HG03565 (cell line): Measurements from ENCODE around the gene PICALM.

Source experiments
- ATAC-seq: cut with Tn5 transposase; IDR thresholded peaks from one replicate; pipeline ENCODE4 v1.9.1; 2021; ENCODE audit warnings: mild to moderate bottlenecking, moderate library complexity; ENCODE audit not compliant: unreplicated experiment

The PICALM gene

DNA sequence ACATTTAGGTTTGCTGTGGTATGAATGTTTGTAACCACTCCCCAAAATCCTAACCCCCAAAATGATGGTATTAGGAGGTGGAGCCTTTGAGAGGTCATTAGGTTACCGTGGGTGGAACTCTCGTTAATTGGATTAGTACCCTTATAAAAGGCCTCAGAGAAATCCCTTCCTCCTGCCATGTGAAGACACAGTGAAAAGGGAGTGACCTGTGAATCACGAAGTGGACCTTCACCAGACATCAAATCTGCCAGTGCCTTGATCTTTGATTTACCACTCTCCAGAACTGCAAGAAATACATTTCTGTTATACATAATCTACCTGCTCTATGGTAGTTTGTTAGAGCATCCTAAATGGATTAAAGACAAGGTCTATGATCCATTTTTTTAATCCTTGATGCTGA lies 12.6 kb upstream of the PICALM start:
- ATAC-seq: no peak

DNA sequence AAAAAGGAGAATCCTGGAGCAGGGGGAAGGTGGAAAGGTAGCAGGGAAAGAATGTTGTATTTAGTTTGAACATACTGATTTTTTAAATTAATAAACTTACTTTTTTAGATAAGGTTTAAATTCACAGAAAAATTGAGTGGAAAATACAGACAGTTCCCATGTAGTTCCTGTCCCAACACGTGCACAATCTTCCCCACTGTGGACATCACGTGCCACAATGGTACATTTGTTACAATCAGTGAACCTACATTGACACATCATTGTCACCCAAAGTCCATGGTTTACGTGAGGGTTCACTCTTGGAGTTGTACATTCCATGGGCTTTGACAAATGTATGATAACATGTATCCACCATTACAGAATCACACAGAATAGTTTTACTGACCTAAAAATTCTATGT lies 10.5 kb upstream of the PICALM start:
- no peak for ATAC-seq

DNA sequence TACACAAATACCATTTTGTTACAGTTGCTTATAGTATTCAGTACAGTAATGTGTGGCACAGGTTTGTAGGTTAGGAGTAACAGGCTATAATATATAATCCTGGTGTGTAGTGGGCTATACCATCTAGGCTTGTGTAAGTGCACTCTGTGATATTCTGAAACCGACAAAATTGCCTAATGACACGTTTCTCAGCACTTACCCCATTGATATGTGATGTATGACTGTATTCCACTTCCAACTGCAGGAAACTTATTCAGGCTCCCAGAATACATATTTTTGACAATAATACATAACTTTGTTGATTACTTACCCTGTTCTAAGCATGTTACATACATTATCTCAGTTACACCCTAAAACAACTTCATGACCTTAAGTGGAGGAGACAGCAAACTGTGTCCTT lies 5.1 kb upstream of the PICALM start:
- no peak for ATAC-seq

DNA sequence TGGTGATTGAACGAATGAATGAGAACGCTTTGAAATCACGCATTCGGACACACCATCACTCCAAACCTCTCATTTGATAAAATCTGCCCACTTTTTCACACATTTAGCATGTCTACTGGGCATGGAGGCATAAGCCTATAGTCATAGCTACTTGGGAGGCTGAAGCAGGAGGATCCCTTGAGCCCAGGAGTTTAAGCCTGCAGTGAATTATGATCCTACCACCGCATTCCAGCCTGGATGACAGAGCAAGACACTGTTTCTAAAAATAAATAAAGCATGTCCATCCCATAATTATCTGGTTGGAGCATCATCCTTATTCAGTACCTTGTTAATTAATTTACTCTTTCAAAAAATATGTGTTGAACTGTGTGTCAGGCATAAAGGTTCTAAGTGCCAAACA lies 3.3 kb upstream of the PICALM start:
- no peak for ATAC-seq

DNA sequence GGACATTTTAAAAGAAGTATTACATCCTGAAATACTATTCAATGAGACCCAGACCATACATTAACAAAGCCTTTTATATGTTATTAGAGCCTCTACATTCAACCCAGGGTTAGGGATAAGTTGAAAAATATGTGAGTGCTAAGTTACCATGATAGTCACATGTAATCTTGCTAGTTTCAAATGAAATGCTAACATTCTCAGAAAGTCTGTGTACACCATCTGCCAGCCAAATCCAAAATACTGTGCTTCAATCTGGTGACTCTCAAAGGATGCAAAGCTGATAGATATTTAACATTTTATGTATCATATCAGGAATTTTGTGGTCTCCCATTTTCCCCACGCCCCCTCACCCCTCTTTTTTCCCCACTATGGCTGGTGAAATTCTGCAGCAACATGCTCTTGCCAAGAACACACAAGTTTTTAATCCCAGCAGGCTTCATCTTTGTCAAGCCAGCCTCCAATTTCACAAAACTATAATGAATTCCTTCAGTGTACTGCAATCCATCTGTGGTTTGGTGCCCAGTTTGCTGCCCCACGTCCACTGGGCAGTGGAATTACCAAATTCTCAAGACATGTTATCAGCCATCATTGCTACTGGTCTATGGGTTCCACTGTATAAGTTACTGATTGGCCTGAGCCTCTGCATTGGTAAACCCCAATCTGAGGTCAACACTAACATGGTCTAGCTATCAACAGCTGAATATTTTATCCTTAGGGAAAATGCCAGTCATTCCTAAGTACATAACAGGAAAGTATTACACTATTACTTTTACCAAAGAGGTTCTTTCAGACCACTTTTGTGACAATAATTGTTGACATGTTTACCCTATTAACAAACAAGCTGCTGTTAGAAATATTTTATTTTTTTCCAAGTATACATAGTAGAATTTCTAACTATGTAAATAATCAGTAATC lies 1.5 kb upstream of the PICALM start:
- ATAC-seq: no peak

DNA sequence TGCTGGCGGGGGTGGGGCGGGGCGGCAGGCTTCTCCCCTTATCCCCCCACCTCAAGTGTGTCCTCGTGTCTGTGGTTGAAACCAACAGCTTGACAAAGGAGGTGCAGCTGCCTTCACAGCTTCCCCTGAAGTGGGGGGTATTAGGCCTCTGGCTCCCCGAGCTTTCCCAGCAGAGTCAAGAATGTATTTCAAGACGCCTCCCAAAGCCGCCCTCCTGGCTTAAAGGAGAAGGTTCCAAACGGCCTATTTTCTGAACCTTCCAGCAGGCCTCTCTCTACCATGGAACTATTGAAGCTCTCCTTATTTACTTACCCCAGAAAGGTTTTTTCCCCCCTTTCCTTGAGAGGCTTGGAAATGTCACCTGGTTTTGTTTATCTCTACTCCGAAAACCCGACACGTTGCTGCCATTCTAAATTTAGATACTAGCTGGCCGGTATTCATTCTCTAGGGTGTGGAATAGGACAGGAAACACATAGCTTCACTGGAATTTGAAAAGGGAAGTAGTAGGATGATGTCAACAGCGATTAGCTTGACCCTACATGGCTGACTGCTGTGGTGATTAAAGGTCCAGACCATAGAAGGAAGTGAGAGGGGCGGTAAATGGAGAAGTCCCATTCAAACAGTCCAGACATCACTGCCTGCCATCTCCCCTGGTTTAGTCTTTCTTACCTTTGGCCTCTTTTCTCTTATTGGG lies 671 bp upstream of the PICALM start:
- peak; percentile 22 for ATAC-seq

DNA sequence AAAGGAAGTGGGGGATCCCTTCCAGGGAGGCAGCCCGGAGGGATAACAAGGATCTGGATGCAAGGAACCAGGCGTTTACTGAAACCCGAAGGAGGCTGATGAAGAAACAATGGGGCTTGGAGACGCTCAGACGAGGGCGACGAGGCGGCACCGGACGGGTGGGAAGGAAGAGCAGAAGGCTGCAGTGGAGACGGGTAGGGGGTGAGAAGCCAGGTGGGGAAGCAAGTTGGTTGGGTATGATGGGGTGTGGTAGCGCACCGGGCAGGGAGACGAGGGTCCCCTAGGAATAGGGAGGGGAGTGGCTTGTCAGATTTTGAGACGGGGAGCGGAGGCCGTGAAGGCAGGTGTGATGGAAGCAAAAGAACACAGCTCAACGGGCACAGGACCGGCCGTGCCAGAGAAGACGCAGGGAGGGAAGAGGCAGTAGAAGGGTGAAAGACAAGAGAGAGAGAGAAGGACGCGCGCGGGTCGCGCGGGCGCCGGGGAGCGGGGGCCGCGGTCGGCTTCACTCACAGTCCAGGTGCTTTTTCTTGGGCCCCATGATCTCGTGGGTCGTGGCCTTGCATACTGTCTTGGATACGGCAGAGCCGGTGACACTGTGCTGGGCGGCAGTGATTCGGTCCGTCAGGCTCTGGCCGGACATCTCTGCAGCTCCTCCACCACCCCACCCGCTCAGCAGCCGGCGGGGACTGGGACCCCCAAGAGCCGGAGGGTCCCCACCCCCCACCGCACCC lies 579 bp downstream of the PICALM start:
- peak; percentile 8 for ATAC-seq

DNA sequence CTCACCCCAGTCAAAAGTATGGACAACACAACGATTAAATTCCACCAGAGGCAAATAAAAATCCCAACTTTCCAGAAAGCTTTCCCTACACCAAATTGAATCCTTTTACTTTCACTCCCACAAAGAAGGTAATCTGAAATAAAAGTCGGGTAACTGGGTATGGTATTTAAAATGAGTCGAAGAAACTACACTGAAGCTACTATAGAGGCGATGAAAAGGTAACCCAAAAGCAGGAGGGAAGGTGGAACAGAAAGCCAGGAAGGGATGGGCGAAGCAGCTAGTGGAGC lies 1.1 kb downstream of the PICALM start:
- ATAC-seq: no peak

DNA sequence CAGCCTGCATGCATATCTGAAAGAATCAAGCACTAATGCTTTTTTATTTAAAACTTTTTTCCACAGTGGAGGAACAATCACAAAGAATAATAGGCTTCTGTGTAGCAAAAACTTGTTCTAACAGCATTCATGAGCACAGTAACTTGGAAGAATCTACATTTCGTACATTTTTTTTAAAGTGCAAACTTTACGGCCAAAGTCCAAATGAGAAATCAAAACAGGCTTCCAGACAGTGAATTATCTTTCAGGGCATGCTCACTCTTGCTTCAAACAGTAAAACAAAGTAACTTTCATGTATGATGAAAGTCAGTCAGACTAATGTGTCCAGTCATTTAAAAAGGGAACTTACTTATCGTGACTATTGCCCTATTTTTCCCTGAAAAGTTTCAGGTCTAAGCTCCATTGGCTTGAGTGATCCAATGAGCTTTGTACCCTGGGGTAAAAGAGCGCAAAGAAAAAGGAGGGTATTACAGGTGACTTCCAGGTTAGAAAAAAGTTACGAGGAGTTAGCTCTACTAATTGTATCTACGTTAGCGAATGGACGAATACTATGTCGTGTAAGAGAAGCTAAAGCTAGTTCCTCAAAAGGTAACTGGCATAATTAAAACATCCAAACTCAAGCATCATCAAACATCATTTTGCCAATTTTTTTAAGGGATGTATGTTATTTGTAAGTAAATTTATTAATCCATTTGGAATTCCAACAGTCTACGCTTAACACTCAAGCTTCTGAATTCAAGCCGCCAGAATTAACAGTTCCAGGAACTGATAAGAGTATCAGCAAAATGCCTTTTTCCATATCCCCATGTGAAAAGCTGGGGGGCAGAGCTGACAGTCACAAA lies 1.7 kb downstream of the PICALM start:
- no peak for ATAC-seq

DNA sequence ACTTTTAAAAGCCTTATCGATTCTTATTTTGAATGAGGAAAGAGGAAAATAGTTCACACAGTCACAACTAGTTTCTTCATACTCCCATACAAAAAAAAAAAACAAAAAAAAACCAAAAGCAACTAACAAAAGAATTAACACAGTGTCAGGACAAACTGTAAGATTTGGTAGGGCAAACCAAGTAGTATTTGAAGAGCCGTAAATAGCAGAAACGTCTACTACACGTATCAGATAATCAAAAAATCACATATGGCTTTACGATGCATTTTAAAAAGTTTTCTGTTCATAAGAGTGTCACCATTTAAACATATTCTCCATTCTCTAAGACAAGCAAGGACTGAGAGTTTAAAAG lies 2.3 kb downstream of the PICALM start:
- ATAC-seq: no peak

DNA sequence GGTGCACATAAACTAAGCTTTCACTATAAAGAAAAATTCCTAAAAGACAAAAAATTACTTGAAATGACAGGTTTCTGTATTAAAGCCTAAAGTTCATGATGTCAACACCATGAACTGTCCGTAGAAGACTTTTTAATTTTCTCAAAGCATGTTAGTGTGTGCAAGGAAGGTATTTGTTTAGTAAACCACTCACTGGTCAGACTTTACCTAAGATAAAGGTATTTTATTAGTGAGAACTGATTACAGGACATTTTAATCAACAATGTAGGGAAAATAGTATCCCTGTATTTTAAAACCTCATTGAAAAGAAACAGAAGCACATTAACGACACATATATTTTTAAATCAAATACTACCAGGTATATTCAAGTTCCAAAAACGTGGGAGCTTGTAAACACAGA lies 2.9 kb downstream of the PICALM start:
- ATAC-seq: no peak

DNA sequence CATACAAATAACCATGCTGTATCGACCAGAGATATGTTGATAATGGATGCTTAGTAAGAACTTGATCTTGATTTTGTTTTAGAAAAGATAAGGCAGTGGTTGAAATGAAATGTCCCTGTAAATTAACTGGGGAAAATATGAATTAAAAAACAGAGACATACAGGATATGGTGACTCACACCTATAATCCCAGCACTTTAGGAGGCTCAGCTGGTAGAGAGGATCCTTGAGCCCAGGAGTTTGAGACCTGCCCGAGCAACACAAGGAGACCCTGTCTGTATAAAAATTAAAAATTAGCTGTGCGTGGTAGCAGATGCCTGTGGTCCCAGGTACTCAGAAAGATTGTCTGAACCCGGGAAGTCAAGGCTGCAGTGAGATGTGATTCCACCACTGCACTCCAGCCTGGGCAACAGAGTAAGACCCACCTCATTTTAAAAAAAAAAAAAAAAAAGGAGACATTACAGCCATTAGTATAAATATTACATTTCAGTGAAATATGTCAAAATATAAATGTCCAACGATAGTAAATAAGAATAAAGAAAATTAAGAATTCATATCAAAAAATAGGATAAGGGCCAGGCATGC lies 4.6 kb downstream of the PICALM start:
- no peak for ATAC-seq

DNA sequence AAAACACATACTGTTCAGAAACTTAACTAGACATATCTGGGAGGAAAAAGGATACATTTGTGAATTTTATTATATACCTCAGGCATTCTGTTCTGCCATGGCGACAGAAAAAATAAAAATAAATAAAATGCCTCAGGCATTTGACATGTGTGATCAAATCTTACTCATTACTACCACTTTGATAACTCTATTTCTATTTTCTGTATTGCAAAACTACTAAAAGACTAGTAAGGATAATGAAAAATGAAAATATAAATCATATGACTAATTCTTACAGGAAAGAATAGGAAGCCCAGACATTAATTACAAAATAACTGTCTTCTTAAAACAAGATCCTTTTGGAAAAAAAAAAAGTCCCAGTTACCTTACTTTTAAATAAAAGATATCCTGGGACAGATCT lies 5.3 kb downstream of the PICALM start:
- ATAC-seq: no peak

DNA sequence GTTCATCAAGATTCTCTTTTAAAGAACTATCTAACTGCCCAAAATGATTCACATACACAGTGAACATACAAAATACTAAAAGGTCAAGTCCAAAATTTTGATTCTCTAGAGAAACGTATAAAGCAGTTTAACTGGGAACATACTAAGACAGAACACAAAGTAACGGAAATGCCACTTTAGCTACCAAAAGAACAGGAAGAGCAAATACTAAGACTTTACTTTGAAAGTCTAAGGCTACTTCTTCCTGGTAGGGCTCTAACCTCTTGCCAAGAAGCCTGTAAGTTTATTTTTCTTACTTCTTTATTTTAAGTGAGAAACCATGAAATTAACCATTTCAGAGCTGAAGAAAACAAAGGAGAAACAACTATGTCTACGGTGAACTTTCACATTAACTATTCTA lies 6.2 kb downstream of the PICALM start:
- ATAC-seq: no peak

DNA sequence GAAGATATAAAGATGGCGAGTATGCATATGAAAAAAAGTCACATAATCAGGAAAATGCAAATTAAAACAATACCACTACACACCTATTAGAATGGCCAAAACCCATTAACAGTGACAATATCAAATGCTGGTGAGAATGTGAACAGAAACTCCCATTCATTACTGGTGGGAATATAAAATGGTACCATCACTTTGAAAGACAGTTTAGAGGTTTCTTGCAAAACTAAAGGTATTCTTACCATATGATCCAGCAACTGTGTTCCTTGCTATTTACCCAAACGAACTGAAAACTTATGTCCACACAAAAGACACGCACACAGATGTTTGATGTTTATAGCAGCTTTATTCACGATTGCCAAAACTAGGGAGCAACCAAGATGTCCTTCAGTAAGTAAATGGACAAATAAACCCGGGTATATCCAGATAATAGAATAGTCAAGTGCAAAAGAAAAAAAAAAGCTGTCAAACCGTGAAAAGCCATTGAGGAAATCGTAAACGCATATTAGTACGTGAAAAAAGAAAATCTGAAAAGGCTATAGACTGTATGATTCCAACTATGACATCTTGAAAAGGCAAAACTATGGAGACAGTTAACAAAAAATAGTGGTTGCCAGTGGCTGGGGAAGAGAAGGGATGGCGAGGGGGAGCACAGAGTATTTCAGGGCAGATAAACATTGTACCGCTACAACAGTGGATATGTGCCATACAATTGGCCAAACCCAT lies 7.2 kb downstream of the PICALM start:
- ATAC-seq: no peak

DNA sequence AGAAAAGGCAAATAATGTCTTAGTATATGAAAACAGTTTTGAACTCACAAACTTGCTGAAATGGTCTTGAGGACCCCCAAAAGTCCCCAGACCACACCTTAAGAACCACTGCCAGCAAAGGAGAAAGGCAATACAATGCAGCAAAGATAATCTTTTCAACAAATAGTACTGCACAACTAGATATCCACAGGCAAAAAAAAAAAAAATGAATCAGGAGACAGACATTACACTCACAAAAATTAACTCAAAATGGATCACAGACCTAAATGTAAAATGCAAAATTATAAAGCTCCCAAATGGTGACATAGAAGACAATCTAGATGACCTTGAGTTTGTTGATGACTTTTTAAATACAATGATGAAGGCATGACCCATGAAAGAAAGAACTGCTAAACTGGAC lies 8.3 kb downstream of the PICALM start:
- ATAC-seq: no peak

DNA sequence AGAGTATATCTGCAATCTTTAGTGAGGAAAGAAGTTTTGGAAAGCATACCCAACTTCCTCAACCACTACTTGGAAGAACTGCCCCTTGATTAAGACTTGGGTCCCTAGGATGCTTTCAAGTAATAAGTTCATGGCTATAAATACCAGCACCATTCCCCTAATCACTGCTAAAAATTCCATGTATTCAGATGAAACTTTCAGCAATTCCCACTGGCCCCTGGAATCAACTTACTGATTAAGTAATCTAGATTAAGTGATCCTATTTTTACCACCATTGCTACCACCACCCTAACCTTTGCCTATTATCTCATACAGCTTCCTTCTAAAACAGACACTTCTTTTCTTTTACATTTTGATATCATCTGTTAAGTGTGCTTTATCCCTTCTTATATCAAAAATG lies 10.5 kb downstream of the PICALM start:
- ATAC-seq: no peak

DNA sequence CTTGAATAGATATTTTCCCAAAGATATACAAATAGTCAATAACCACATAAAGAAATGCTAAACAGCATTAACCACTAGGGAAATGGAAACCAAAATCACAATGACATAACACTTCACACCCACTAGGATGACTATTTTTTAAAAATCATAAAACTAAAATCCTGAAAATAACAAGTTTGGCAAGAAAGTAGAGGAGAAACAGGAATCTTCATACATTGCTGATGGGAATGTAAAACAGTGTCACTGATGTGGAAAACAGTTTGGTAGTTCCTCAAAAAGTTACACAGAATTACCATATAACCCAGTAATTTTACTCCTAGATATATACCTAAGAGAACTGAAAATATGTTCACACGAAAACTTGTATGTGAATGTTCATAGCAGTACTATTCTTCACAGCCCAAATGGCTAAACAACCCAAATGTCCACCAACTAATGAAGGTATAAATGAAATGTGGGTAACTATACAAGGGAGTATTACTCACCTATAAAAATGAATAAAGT lies 12.5 kb downstream of the PICALM start:
- ATAC-seq: no peak

DNA sequence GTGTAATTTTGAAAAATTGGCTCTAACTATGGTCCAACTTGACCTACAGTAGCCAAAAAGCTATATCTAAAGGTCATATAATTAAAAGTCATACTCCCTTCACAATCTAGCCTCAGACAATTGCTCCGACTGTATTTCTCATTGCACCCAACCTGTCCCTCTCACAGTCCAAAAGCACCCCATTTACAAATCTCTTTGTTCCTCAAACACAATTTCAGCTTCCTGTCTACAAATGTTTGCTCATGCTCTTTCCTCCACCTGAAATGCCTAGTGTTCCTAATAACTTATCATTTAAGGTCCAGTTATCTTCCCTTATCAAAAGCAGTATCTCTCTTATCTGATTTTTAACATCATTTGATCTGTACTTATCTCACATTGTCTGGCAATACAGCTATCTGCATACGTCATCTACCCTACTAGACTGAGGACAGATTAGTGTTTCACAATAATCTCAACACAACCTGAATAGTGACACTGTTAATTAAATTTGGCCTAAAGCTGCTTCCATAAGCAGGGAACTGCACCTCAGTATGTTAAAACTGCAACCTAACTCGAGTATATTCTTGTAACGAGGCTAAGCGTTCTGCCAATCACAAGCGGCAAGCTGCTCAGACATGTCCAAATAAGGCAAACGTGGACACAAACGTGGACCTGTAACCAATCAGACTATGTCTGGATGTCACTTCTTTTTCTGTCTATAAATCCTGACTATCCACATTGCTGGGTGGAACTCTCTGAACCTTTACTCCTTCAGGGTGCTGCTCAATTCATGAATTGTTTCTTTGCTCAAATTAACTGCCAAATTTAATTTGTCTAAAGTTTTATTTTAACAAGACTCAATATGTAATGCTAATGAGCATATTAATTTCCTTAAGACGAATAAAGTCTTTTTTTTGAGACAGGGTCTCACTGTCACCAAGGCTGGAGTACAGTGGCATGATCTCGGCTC lies 15.9 kb downstream of the PICALM start:
- no peak for ATAC-seq
